ENCODE measurements around the gene ARFRP1.

ARFRP1 gene

GRCh38 chr20:63743210-63743970, 35.6 kb upstream of the ARFRP1 start:
- DNase-seq (ENCODE audit: low spot score), result peak; percentile 1

DNA sequence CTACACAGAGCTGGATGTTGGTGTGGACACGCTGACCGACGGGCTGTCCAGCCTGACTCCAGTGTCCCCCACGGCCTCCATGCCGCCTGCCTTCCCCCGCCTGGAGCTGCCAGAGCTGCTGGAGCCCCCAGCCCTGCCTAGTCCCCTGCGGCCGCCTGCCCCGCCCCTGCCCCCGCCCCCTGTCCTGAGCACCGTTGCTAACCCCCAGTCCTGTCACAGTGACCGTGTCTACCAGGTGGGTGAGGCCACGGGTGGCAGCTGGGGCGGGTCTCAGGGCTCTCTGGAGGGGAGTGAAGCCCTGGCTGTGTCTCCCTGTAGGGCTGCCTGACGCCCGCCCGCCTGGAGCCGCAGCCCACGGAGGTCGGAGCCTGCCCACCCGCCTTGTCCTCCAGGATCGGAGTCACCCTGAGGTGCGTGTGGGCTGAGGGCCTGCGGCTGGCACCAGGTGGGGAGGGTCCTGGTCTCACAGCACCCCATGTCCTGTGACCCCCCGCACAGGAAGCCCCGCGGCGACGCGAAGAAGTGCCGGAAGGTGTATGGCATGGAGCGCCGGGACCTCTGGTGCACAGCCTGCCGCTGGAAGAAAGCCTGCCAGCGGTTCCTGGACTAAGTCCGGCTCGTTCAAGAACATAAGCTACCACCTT, 34.7 kb upstream of the ARFRP1 start:
- DNase-seq (ENCODE audit: low spot score), result no peak

GRCh38 chr20:63741676-63742380, 34.1 kb upstream of the ARFRP1 start:
- no peak for DNase-seq (ENCODE audit: low spot score)

DNA sequence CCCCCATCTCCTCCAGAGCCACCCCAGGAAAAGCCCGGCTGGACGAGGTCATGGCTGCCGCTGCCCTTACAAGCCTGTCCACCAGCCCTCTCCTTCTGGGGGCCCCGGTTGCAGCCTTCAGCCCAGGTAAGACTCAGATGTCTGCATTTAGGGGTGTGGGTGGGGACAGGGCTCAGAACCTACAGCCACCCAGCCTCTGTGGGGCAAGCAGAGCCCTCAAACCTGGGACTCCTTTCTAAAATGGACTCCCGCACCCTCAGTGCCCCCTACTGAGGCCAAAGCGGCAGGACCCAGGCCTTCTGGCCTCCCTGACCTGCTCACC, 33.5 kb upstream of the ARFRP1 start:
- DNase-seq (ENCODE audit: low spot score), result no peak

- no peak for DNase-seq (ENCODE audit: low spot score)
Measured at GRCh38 chr20:63740627-63741353, 33.0 kb upstream of the ARFRP1 start.

- DNase-seq (ENCODE audit: low spot score), result peak; percentile 56
Measured at GRCh38 chr20:63740070-63740626, 32.4 kb upstream of the ARFRP1 start.

DNA sequence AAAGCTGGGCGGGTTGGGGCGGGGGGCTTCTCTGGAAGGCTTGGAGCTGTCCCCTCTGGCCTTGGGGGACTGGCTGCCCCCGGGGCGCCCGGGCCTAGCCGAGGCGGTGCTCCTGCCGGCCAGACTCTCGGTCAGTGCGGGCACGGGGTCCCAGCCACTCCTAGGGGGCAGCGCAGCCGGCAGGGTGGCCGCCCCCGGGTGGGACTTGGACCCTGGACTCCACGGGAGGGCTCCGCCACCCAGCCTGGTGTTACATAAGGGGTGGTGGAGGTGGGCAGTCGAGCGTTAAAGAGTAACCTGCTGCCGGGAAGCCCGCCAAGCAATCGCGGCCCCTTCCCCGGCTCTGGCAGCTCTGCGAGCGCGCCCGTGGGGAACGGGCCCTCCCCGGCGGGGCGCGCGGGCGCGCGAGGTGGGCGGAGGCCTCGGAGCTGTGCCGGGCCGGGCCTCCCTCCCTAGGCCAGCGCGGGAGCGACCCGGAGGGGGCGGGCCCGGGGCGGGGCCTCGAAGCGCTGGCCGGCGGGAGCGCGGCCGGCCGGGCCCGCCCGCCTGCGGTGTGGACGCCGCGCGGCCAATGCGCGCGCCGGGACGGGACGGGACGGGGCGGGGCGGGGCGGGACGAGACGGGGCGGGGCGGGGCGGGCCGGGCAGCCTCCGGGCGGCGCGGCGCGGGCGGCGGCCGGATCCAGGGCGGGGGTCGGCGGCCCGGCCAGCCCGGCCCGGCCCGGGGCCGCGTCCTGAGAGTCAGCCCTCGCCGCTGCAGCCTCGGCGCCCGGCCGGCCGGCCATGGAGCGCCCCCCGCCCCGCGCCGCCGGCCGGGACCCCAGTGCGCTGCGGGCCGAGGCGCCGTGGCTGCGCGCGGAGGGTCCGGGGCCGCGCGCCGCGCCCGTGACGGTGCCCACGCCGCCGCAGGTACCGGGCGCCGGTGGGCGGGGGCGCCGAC, 31.6 kb upstream of the ARFRP1 start, which contains the start of gene SLC2A4RG:
TSS of gene SLC2A4RG (plus strand) at position 647 of the 940 bp plus-strand sequence. CDS start at position 784, 137 bp downstream.
- peak; percentile 88 for DNase-seq (ENCODE audit: low spot score)

GRCh38 chr20:63738687-63739129, 30.9 kb upstream of the ARFRP1 start:
- no peak for DNase-seq (ENCODE audit: low spot score)

DNA sequence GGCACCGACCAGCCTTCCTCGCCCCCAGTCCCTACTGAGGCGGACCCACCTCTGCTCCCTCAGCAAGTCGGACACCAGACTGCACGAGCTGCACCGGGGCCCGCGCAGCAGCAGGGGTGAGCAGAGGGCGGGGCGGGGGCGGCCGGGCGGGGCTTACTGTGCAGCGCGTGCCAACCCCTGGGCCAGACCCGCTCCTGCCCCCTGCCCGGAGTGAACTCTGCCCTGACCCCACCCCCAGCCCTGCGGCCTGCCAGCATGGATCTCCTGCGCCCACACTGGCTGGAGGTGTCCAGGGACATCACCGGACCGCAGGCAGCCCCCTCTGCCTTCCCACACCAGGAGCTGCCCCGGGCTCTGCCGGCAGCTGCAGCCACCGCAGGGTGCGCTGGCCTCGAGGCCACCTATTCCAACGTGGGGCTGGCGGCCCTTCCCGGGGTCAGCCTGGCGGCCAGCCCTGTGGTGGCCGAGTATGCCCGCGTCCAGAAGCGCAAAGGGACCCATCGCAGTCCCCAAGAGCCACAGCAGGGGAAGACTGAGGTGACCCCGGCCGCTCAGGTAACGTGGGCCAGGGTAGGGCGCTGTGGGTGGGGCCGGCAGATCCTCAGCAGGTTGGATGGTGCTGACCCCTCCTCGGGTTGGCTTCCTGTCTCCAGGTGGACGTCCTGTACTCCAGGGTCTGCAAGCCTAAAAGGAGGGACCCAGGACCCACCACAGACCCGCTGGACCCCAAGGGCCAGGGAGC, 30.3 kb upstream of the ARFRP1 start:
- peak; percentile 61 for DNase-seq (ENCODE audit: low spot score)

DNA sequence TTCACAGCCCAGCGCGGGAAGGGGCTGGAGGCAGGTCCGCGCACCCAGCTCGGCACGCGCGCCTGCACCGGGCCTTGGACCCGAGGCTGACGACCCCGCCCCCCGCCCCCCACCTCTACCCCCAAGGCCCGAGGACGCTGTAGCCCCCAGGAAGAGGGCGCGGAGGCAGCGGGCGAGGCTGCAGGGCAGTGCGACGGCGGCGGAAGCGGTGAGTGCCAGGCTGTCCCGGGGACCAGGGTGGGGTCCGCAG, 29.8 kb upstream of the ARFRP1 start:
- DNase-seq (ENCODE audit: low spot score), result no peak

DNA sequence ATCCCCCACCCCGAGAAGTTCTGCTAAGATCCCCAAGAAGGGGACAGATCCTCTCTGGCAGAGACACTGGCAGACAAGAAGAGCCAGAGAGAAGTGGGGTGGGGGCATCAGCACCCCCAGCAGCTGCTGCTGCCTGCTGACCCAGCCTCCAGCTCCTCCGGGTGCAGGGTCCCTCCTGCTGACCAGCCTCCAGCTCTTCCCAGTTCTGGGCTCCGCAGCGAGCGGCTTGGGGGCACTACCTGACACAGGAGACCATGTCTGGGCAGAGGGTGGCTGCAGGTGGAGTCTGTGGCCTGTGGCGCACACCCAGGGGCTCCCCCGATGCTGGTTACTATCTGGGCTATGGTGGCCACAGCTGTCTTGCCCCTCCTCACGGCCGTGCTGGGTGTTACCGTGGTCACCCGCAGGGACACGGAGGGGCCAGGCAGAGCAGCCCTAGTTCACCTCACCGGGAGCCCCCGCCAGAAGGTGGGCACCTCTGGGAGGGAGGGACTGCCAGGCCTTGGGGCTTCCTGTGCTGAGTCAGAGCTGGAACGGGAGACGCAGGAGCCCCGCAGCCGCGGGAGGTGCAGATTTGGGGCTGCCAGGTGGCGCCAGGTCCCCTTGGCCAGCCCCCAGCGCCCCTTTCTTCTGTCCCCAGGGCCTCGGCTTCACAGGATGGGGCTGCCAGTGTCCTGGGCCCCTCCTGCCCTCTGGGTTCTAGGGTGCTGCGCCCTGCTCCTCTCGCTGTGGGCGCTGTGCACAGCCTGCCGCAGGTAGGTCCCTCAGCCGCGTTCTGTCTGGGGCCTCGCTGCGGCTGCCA, 29.3 kb upstream of the ARFRP1 start:
- peak; percentile 67 for DNase-seq (ENCODE audit: low spot score)

DNA sequence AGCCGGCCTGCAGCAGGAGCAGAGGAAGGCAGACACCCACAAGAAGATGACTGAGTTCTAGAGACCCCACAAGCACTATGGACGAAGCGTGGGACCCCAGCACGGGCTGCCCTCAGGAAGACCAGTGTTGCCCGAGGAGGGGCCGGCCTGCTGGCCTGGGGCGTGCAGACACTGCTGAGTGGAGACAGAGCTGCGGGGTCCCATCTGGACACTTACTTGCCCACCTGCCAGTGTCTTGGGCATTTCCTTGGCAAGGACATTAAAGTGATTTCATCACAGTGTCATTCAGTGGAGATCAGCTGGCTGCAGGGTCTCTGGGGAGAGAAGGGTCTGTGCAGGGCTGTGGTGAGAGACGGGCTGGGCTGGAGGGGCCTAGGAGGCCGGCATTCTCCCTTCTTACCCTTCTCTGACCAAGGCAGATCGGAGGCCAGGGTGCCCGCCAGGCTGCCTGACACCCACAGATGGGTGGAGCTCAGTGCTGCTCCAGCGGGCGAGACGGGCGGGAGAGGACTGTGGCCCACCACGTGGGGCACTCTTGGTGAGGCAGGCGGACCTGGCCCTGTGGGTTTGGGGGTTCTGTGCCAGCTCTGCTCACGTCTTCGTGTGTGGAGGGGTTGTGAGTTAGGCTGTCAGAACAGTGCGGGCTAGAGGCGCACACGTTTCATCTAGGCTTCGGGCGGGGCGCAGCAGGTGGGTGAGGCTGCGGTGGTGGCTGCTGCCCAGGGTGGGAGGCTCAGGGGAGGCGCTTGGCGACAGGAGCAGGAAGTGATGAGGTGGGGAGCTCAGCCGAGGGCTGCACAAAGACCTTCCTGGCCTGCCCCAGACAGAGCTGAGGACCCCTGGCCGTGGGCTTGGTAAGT, 28.3 kb upstream of the ARFRP1 start, which contains the start of gene LIME1:
TSS of gene LIME1 (plus strand) at position 806 of the 860 bp plus-strand sequence. CDS start 886 bp downstream, outside the sequence.
- peak; percentile 83 for DNase-seq (ENCODE audit: low spot score)

DNA sequence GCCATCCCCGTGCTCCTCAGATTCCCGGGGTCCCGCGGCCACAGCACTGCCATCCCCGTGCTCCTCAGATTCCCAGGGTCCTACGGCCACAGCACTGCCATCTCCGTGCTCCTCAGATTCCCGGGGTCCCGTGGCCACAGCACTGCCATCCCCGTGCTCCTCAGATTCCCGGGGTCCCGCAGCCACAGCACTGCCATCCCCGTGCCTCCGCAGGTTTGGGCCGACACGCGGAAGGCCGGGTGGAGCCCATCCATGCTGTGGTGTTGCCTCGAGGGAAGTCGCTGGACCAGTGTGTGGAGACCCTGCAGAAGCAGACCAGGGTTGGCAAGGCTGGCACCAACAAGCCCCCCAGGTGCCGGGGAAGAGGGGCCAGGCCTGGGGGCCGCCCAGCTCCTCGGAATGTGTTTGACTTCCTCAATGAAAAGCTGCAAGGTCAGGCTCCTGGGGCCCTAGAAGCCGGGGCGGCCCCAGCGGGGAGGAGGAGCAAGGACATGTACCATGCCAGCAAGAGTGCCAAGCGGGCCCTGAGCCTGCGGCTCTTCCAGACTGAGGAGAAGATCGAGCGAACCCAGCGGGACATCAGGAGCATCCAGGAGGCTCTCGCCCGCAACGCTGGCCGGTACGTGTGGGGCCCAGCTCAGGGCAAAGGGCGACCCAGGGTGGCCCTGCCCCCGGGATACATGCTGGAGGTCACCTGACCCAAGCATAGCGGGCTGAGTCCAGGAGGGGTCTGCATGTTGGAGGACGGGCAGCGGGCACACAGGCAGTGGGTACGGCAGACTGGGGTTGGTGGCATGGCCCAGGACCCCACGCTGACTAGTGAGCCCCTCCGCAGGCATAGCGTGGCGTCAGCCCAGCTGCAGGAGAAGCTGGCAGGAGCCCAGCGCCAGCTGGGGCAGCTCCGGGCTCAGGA, 27.4 kb upstream of the ARFRP1 start:
- no peak for DNase-seq (ENCODE audit: low spot score)

DNA sequence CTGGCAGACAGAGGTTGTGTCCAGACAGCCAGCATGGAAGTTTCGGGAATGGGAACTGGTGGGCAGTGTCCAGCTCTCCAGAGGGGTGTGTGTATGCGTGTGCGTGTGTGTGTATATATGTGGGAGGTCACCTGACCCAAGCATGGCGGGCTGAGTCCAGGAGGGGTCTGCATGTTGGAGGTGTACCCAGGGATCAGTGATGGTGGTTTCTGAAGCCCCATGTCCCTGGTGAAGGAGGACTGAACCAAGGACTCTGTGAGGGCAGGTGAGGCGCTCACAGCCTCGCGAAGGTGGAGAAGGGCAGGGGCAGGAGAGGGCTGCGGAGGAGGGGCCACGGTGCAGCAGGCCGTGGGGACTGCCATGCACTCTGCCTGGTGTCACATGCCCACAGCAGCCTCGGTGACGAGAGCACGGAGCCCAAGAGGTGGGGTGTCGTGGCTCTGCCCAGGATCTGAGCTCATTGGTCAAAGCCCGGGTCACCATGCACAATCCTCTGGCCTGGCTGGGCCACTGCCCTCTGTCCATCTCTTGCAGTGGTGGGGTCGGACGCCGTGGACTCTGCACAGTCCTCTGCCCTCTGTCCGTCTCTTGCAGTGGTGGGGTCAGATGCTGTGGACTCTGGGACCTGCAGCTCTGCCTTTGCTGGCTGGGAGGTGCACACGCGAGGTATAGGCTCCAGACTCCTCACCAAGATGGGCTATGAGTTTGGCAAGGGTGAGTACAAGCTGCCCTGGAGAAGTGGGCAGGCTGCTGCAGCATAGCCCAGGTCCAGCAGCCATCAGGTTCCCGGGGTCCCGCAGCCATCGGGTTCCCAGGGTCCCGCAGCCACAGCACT, 26.6 kb upstream of the ARFRP1 start:
- DNase-seq (ENCODE audit: low spot score), result no peak

GRCh38 chr20:63733579-63734081, 25.9 kb upstream of the ARFRP1 start:
- no peak for DNase-seq (ENCODE audit: low spot score)

GRCh38 chr20:63733117-63733516, 25.3 kb upstream of the ARFRP1 start:
- no peak for DNase-seq (ENCODE audit: low spot score)

Measured in germinal center (tissue), 1 donor.